NCI-H446 treated with DMSO at 0.1 percent for 48 hours (cell line): ENCODE measurements around the gene RPL34.
"Not testable (repeated sequence)": the region's sequence is repeated elsewhere in the genome, so short reads cannot be mapped to it uniquely, and the experiment has no call there.

Experiments
- DNase-seq: peaks from one replicate; lab custom pipeline; 2025; lab: John Stamatoyannopoulos, UW

The RPL34 gene

GRCh38 chr4:108620101-108620932, at the start of gene RPL34:
RPL34 (plus strand) TSS chr4:108620576; CDS start chr4:108621960, 1,384 bp downstream.
- DNase-seq, result peak; percentile 93

GRCh38 chr4:108570993-108571569, 49.3 kb upstream of the RPL34 start:
- DNase-seq, result no peak

- DNase-seq, result no peak
These were observed 46.0 kb upstream of the RPL34 start for GRCh38 chr4:108574402-108574801.

GRCh38 chr4:108581083-108581482, 39.3 kb upstream of the RPL34 start:
- DNase-seq, result no peak

- no peak for DNase-seq
These were observed 33.6 kb upstream of the RPL34 start for GRCh38 chr4:108586778-108587177.

DNA sequence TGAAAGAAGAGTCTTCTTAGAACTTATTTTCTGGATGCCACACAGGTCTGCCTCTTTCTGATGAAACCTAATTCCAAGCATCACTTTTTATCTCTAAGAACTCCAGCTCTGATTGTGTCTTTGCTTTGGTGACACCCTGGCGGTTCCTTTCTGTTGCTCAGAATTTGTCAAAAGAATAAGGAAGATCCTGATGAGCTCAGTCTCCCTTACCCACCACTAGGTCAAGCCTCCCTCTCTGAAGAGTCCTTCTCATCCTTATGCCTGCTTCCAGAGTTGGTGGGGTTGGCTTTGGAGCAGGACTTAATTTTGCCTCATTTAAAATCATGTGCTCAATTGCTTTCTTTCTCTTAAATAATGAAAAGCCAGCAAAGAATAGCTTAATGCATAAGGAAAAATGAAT, 31.5 kb upstream of the RPL34 start:
- DNase-seq, result no peak

DNA sequence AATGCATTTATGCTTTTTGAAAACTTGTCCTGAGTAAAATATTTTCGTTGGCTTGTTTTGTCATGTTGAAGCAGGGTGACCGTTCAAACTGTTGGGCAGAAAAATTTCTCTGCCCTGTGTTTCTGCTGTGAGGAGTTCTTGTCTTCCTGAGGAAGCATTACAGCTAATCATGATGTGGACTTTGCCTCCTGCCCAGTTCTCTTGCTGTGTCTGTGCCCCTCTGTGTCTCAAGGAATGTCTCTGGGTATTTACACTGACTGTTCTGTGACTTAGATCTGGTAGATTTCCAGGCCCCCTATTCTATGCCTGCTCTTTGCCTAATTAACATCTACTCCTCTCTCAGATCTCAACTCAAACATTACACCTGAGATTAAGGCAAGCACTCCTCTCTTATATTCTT, 30.4 kb upstream of the RPL34 start:
- no peak for DNase-seq

DNA sequence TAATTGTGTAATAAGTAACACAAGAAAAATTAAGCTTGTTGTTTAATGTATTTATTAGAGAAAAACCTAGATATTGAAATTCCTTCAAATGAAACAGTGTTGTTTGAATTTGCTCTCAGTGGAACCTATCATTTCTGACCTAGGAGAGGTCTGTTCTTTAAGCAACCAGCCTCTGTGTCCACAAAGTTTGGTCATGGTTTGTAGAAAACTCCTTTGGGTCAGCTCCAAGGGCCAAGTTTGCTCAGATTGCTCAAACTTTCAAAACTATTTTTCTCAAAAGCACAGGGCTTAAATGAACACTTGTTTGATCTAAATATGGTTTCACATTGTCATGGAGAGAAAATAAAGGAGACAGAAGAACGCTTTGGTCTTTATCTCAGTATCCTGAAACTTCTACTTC, 29.6 kb upstream of the RPL34 start:
- DNase-seq, result no peak

GRCh38 chr4:108592674-108592986, 27.7 kb upstream of the RPL34 start:
- DNase-seq, result no peak

GRCh38 chr4:108594296-108594695, 26.1 kb upstream of the RPL34 start:
- not testable (repeated sequence) for DNase-seq

DNA sequence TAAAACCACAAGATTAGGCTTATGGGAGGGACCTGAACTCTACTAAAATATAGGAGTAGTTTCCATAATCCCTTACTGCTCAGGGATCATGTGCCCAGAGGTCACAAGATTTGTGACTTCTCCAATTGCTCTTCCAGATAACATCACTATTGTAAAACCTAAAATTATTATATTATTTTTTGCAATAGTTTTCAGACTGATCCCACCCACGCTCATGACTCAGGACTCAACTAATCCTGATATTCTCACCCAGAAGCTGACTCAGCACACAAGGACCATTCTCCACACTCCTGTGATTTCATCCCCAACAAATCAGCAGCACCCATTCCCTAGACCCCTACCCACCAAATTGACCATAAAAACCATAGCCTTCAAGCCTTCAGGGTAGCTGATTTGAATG, 24.0 kb upstream of the RPL34 start:
- DNase-seq, result no peak

DNA sequence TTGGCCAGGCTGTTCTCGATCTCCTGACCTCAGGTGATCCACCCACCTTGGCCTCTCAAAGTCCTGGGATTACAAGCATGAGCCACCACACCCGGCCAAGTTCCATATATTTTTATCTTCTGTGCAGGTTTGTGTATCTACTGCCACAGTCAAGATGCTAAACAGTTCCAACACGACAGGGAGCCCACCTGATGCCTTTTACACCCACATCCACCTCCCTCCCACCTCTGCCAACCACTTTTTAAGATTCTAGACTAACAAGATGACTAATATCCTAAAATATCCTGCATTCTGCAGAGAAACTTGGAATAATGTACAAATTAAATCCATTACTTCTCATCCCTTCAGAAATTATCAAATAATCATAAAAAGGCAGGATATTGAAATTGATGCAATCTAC, 19.3 kb upstream of the RPL34 start:
- DNase-seq, result no peak

- no peak for DNase-seq
These were observed 18.8 kb upstream of the RPL34 start for GRCh38 chr4:108601532-108601931.

- DNase-seq, result no peak
These were observed 18.2 kb upstream of the RPL34 start for GRCh38 chr4:108602163-108602562.

GRCh38 chr4:108607079-108607815, 13.1 kb upstream of the RPL34 start:
- DNase-seq, result no peak

DNA sequence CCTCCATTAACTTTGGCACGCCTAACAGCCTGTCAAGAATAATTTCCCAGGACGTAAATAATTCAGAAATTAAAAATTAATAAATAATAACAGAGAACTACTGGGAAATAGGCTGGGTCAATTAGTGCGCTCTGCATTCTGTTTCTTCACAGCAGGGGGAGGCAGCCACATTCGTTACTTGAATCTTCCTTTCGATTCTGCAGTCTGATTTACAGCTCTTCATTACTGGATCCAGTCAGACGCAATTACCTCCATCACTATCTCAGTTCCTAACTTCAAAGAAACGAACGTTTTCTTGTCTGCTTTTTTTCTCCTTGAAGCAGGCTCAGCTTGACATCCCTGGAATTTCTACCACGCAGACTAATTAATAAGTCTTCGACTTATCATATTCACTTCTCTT, 9.0 kb upstream of the RPL34 start:
- DNase-seq, result no peak

- DNase-seq, result no peak
These were observed 8.0 kb upstream of the RPL34 start for GRCh38 chr4:108612365-108612764.

DNA sequence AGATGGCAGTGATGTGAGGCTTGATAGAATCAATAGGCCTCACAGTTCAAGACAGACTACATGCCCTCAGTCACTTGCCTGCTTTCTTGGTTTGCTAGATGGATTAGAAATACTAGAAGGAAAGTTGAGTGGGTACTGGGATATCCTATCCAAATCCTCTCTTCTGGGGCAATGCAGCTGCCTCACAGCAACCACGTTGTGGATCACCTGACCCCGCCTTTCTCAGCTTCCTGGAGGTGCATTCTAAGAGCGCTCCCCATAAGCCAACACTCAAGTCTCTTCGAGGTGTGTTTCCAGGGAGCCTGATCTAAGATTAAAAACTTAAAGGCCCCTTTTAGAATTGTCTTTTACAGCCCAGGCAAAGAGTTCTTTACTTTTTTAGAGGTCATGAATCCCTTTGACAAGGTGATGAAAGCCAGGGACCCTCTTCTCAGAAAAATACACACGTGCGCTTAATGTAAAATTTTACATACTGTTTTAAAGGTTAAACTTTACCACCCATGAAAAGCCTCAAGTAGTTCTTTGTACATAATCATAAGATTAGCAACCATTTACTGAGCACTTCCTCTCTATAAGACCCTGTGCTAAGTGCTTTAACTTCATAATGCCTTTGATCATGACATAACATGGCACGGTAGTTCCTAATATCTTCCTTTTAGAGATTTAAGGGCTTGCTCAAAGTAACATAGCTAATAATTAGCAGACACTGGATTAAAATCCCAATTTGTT, 840 bp upstream of the RPL34 start:
- no peak for DNase-seq

DNA sequence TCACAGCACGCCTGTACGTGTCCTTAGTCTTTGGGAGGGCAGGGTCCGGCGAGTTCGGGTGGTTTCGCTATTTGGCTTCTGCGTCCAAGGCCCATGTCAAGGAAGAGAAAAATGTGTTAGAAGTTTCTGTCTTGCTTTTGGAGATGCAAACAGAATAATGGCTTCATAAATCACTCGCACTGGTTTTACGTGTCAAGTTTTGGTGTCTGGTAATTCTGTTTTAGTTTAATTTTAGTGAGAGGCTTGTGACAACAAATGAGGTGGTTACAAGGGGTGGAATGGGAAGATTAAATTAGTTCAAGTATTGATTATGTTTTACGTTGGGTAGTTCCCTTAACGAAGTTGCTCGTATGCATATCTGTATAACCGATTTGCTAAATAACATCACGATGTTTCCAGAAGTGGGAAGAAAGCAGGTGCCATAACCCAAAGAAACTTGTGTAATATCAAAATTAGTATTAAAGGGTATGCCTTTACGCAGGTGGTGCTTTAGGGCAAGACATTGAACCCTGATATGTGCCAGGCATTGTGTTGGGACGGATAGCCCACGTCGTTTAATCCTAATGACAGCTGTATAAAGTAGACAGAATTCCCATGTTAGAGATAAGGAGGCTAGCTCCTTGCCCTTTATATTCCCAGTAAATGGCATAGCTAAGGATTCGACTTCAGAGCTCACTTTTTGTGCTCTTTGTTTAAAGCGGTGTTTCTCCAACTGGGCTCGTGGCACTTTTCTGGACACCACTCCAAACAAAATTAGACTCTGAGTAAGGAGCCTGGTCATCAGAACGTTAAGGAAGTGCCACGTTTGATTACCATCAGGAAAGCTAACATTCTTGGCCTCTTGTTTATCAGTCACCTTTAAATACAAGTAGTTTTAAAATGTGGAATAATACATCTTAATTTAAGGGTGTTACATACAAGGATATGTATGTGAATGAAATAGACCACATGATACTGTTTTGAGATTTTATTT, 843 bp downstream of the RPL34 start:
- no peak for DNase-seq

DNA sequence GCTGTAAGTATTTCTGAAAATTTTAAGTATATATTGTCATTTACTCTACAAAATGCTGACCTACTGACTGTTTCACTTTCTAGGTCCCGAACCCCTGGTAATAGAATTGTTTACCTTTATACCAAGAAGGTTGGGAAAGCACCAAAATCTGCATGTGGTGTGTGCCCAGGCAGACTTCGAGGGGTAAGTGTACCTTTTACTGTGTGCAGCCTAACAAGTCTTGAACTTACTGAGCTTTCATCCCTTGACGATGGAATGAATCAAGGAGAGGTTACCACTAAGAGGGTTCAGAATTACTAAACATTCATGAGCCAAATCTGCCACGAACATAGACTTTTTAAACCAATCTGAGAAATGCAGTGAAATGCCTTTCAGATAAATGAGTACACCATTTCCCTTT, 1.6 kb downstream of the RPL34 start:
- DNase-seq, result no peak

DNA sequence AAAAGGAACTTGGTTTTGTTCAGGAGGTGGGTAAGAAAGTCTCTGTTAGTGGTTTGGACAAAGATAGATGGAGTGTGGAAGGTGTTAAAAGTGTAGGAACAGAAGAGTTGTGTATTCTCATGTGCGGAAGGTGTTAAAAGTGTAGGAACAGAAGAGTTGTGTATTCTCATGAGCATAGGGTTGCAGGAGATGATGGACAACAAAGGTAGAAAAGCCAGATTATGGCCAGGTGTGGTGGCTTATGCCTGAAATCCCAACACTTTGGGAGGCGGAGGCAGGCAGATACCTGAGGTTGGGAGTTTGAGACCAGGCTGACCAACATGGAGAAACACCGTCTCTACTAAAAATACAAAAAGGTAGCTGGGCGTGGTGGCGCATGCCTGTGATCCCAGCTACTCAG, 2.5 kb downstream of the RPL34 start:
- no peak for DNase-seq
